ENCODE data around the gene BCL3.
"Not testable (repeated sequence)": the region's sequence is repeated elsewhere in the genome, so short reads cannot be mapped to it uniquely, and the experiment has no call there.

BCL3 gene

DNA sequence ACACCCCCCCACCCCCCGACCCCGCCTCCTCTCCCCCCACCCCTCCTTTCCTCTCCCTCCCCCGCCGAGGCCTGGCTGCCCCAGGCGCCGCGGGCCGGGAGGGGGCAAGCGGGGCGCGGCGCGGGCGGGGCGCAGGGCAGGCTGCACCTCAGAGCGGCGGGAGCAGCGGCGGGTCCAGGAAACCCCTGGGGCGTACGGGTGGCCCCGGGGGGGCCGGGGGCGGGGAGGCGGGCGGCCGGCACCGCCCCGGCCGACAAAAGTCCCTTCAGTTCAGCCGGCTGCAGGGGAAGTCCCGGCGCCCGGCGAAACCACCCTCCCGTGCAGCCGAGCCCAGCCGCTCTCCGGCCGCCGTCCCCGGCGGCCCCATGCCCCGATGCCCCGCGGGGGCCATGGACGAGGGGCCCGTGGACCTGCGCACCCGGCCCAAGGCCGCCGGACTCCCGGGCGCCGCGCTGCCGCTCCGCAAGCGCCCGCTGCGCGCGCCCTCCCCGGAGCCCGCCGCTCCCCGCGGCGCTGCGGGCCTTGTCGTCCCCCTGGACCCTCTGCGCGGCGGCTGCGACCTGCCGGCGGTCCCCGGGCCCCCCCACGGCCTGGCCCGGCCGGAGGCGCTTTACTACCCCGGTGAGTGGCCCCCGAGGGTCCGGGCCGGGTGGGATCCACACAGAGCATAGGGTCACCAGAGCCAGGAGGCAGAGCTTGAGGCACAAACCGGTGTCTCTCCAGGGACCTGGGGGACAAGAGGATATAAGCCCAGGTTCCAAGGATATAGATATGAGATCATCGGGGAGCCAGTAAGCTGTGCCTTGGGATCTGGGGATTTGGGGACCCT is at the start of gene BCL3:
TSS of gene BCL3 (plus strand) at position 283 of the 829 bp plus-strand sequence. CDS start at position 366, 83 bp downstream.
- DNase-seq, result peak; percentile 92

- no peak for DNase-seq
Measured at GRCh38 chr19:44700547-44700946, 48.0 kb upstream of the BCL3 start.

DNA sequence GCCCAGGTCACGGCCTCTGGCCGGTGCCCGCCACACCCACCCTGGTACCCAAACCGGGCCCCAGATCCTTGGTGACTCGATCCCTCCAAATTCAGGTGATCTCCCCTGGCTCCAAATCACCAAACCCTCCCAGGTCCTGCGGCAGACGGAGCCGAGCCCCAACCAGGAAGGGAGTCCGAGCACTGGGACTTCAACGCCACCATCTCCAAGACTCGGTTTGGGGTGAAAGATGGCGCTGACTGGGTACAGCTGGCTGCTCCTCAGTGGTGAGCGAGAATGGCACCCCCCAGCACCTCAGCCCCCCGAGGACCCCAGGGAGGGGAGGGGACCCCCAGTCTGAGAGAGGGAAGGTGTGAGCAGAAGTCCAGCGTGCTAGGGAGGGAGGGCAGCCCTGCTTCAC is 47.3 kb upstream of the BCL3 start:
- no peak for DNase-seq

DNA sequence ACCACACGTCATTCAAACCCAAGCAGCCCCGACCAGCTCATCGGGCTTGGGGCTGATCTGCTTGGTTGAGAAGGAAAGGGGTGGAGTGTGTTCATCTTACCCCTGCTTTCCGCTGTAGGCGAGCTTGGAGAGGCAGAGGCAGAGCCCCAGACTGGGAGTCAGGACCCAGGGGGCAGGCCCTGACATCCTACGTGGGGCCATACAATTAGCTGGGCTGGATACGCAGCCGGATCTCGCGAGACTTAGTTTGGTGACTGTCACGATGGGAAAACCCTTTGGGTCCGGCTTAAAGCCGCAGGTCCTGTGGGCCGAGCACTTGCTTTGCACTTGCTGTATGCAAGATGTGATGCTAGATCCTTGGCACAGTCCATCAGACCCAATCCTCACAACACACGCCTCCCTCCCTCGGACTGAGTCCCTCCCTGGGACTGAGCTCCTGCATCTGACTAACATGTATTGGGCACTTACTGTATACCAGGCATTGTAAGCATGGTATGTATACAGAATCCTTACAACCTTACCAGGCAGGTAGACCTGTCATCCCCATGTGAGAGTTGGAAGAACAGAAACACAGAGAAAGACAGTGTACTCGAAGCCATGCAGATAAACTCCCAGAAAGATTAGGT is 45.8 kb upstream of the BCL3 start:
- DNase-seq, result no peak

GRCh38 chr19:44703336-44704078 is 45.0 kb upstream of the BCL3 start:
- DNase-seq, result no peak

- DNase-seq, result no peak
Measured at GRCh38 chr19:44704982-44705381, 43.5 kb upstream of the BCL3 start.

DNA sequence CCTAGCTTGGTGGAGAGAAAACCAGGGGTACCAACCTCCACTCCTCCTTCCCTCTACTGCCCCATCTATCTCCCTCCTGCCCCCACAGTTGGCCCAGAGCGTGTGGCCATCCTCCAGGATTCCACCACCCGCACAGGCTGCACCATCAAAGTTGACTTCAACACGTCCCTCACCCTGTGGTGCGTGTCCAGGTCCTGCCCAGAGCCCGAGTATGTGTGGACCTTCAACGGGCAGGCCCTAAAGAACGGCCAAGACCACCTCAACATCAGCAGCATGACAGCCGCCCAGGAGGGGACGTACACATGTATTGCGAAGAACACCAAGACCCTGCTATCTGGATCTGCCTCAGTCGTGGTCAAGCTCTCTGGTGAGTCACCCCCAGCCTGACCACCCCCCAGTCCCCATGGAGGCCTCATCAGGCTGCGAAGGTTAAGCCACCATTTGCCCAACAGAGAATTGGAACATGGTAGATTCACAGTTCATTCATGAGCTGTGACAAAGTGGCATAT is 43.0 kb upstream of the BCL3 start:
- DNase-seq, result no peak

DNA sequence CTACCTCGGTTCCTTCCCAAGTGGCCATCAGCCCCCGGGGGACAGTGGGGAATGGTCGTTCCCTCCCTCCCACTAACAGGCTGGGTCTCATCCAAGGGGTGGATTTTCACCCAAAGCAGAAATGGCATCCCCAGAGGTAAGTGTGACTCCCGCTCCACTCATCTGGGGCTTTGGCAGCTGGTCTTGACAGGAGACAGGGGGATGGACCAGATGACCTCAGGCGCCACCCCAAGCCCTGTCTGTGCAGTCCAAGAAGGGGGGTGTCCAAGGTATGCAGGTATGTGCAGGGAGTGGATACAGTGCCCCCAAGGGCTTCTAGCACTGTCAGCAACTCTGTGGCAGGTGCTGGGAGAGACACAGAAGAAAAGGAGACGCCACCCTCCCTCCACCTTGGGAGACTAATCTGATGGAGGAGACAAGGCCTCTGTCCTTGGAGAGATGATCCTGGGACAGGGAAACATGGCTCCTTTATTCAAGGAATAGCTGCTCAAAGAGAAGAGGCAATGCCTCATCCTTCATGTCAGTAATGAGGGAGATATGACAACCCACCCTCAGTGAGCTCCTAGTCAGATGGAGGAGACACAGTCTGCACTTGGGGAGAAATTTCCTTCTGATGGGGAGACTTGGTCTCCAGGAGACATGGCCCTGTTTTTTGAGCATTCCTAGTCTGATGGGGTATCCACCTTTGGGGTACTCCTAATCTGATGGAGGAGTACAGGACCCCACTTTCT is 41.8 kb upstream of the BCL3 start:
- no peak for DNase-seq

DNA sequence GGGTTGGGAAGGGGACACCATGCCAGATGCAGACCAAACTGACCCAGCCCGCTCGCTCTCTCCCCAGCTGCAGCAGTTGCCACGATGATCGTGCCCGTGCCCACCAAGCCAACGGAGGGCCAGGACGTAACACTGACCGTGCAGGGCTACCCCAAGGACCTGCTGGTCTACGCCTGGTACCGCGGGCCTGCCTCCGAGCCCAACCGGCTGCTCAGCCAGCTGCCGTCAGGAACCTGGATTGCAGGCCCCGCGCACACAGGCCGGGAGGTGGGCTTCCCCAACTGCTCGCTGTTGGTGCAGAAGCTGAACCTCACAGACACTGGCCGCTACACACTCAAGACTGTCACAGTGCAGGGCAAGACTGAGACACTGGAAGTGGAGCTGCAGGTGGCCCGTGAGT is 40.7 kb upstream of the BCL3 start:
- no peak for DNase-seq

DNA sequence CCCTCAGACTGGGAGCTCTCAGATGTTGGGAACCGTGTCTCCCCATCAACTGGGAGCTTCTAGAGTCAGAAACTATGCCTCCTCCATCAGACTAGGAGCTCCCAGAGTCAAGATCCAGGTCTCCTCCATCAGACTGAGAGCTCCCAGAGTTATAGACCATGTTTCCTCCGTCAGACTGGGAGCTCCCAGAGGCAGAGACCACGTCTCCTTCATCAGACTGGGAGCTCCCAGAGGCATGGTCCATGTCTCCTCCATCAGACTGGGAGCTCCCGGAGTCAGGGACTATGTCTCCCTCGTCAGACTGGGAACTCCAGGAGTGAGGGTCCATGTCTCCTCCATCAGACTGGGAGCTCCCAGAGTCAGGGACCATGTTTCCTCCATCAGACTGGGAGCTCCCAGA is 39.6 kb upstream of the BCL3 start:
- no peak for DNase-seq

- DNase-seq, result not testable (repeated sequence)
Measured at GRCh38 chr19:44709434-44710266, 38.9 kb upstream of the BCL3 start.

DNA sequence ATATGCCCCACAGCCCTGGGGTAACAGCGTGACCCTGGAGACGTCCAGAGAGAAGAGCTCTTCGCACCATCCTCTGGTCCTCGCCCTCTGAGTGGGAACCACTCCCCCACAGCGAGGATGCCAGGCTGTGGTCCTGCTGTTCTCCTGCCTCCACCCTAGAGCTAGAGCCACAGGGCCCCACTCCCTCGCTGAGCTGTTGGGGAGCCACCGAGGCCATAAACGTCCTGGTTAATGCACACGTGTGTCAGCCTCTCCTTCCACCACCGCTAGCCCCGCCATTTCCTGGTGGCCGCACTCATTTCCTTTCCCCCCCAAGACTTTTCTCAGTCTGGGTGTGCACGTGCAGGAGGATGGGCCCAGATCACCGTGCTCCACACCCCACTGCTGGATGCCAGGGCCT is 38.0 kb upstream of the BCL3 start:
- no peak for DNase-seq

- DNase-seq, result no peak
Measured at GRCh38 chr19:44712864-44713515, 35.5 kb upstream of the BCL3 start.

DNA sequence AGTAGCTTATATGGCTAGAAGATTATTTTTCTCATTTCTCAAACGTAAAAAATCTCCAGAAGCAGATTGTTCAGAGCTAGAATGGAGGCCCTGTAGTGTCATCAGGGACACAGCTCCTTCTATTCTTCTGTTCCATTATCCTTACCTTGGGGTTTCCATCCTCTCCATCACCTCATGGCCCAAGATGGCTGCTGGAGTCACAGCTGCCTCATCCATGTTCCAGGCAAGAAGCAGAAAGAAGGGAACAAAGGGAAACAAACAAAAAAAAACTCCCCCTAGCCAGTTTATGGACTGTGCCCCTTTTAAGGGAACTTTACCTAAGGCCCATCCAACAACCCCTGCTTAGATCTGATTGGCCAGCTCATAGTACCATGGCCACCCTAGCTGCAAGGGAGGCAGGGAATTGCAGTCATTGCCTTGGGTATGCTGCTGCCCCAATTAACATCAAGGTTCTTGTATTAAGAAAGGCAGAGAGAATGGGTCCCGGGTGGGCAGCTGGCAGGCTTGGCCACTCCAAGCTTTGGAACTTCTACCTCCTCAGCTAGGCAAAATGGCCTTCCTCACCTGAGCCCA is 33.8 kb upstream of the BCL3 start:
- no peak for DNase-seq

DNA sequence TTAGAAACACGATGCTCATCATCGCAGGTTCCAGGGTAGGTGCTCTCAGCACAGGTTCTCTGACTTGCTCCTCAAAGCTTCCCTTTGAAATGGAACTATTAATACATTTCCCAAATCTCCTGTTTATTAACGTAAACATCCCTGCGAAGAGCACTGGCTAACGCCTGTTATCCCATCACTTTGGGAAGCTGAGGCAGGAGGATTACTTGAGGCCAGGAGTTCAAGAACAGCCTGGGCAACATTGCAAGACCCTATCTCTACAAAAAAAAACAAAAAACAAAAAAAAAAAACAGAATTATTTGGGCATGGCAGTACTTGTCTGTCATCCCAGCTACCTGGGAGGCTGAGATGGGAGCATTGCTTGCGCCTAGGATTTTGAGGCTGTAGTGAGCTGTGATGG is 30.9 kb upstream of the BCL3 start:
- DNase-seq, result no peak

- DNase-seq, result no peak
Measured at GRCh38 chr19:44718441-44719261, 29.9 kb upstream of the BCL3 start.

- no peak for DNase-seq
Measured at GRCh38 chr19:44719262-44719701, 29.2 kb upstream of the BCL3 start.

DNA sequence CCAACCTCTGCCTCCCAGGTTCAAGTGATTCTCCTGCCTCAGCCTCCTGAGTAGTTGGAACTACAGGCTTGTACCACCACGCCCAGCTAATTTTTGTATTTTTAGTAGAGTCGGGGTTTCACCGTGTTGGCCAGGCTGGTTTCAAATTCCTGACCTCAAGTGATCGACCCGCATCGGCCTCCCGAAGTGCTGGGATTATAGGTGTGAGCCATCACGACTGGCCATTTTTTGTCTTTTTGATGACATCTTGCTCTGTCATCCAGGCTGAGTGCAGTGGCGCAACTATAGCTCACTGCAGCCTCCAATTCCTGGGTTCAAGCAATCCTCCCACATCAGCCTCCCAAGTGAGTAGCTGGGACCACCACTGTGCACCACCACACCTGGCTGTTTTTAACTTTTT is 28.1 kb upstream of the BCL3 start:
- not testable (repeated sequence) for DNase-seq

- no peak for DNase-seq
Measured at GRCh38 chr19:44720945-44721344, 27.6 kb upstream of the BCL3 start.

GRCh38 chr19:44721369-44721768 is 27.1 kb upstream of the BCL3 start:
- DNase-seq, result not testable (repeated sequence)
